SU-DHL-6 (cell line): ENCODE results near the gene H2AZ2.
"Not testable (repeated sequence)": the region's sequence is repeated elsewhere in the genome, so short reads cannot be mapped to it uniquely, and the experiment has no call there.

Source experiments
- EZH2phosphoT487 ChIP-seq: fragments of 200-600 bp; sonication (generic), shearing (Covaris generic); conservative IDR thresholded peaks from 2 replicates; pipeline ENCODE4 v1.6.1; 2018; ENCODE audit warnings: mild to moderate bottlenecking, antibody characterized with exemption, low read length, moderate library complexity, mixed read lengths
- TF ChIP-seq, protein P1 (sequence below): fragments of 200-600 bp; sonication (generic); IDR thresholded peaks from one replicate; pipeline ENCODE4 v1.5.1; 2017; ENCODE audit warnings: antibody characterized with exemption, mild to moderate bottlenecking, low read length, moderate library complexity; ENCODE audit not compliant: insufficient read depth, poor library complexity, severe bottlenecking

GRCh38 chr7:44861949-44862348 is 14.1 kb upstream of the H2AZ2 start:
- TF ChIP-seq, protein P1, sequence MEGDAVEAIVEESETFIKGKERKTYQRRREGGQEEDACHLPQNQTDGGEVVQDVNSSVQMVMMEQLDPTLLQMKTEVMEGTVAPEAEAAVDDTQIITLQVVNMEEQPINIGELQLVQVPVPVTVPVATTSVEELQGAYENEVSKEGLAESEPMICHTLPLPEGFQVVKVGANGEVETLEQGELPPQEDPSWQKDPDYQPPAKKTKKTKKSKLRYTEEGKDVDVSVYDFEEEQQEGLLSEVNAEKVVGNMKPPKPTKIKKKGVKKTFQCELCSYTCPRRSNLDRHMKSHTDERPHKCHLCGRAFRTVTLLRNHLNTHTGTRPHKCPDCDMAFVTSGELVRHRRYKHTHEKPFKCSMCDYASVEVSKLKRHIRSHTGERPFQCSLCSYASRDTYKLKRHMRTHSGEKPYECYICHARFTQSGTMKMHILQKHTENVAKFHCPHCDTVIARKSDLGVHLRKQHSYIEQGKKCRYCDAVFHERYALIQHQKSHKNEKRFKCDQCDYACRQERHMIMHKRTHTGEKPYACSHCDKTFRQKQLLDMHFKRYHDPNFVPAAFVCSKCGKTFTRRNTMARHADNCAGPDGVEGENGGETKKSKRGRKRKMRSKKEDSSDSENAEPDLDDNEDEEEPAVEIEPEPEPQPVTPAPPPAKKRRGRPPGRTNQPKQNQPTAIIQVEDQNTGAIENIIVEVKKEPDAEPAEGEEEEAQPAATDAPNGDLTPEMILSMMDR: not testable (repeated sequence)
- TF ChIP-seq EZH2phosphoT487: not testable (repeated sequence)
